H9 (cell line): ENCODE results near the gene TMEM253. TPM values are rescaled to one million over a fixed set of nuclear protein-coding genes. Genes with fewer than 3 reads are reported as not detected.

Experiments
- DNase-seq: peaks from one replicate; pipeline ENCODE4 v3.0.0-alpha.2; 2017
- H2AFZ ChIP-seq: one replicate; pipeline ENCODE4 v1.6.1; 2013; ENCODE audit warnings: mild to moderate bottlenecking, low read length, control low read depth, moderate library complexity
- H2AK5ac ChIP-seq: 2 replicates; pipeline ENCODE4 v1.6.1; 2013; ENCODE audit warnings: low read length, control low read depth, mixed read lengths; ENCODE audit not compliant: insufficient read length
- H2BK120ac ChIP-seq: one replicate; pipeline ENCODE4 v1.6.1; 2013; ENCODE audit warnings: low read depth, mild to moderate bottlenecking, low read length, control low read depth, inconsistent platforms; ENCODE audit not compliant: poor library complexity, severe bottlenecking
- H2BK12ac ChIP-seq: 2 replicates; pipeline ENCODE4 v1.6.1; 2013; ENCODE audit warnings: low read length, control low read depth, mixed read lengths, low read depth; ENCODE audit not compliant: insufficient read length
- H2BK15ac ChIP-seq: 2 replicates; pipeline ENCODE4 v1.6.1; 2013; ENCODE audit warnings: low read depth, low read length, control low read depth
- H2BK20ac ChIP-seq: one replicate; pipeline ENCODE4 v1.6.1; 2013; ENCODE audit warnings: low read depth, mild to moderate bottlenecking, low read length, control low read depth, inconsistent platforms; ENCODE audit not compliant: poor library complexity, severe bottlenecking
- H2BK5ac ChIP-seq: 2 replicates; pipeline ENCODE4 v1.6.1; 2013; ENCODE audit warnings: low read length, control low read depth, mixed read lengths; ENCODE audit not compliant: insufficient read length
- H3K14ac ChIP-seq: 2 replicates; pipeline ENCODE4 v1.6.1; 2013; ENCODE audit warnings: low read length, control low read depth; ENCODE audit not compliant: insufficient read depth
- H3K18ac ChIP-seq: 2 replicates; pipeline ENCODE4 v1.6.1; 2013; ENCODE audit warnings: low read depth, mild to moderate bottlenecking, mixed read lengths, low read length, control low read depth; ENCODE audit not compliant: insufficient read length
- H3K23ac ChIP-seq: 2 replicates; pipeline ENCODE4 v1.6.1; 2013; ENCODE audit warnings: low read length, control low read depth, mixed read lengths, low read depth; ENCODE audit not compliant: insufficient read length
- H3K23me2 ChIP-seq: 2 replicates; pipeline ENCODE4 v1.6.1; 2013; ENCODE audit warnings: low read depth, mild to moderate bottlenecking, mixed read lengths, low read length, control low read depth; ENCODE audit not compliant: insufficient read length, poor library complexity, severe bottlenecking
- H3K27ac ChIP-seq: 2 replicates; pipeline ENCODE4 v1.5.1; 2013; ENCODE audit warnings: low read length, control low read depth, mixed read lengths, low read depth; ENCODE audit not compliant: insufficient read length
- H3K27me3 ChIP-seq: 2 replicates; pipeline ENCODE4 v1.6.1; 2013; ENCODE audit warnings: low read length, control low read depth, inconsistent platforms; ENCODE audit not compliant: insufficient read depth
- H3K4ac ChIP-seq: 2 replicates; pipeline ENCODE4 v1.6.1; 2013; ENCODE audit warnings: low read depth, mild to moderate bottlenecking, control low read depth, inconsistent platforms, low read length, moderate library complexity
- H3K4me1 ChIP-seq: 2 replicates; pipeline ENCODE4 v1.6.1; 2013; ENCODE audit warnings: low read length, control low read depth, inconsistent platforms; ENCODE audit not compliant: insufficient read depth
- H3K4me2 ChIP-seq: 2 replicates; pipeline ENCODE4 v1.6.1; 2013; ENCODE audit warnings: low read length, control low read depth, mixed read lengths; ENCODE audit not compliant: insufficient read length, insufficient read depth
- H3K56ac ChIP-seq: 2 replicates; pipeline ENCODE4 v1.6.1; 2013; ENCODE audit warnings: low read depth, mild to moderate bottlenecking, mixed read lengths, low read length, control low read depth; ENCODE audit not compliant: insufficient read length
- H3K79me1 ChIP-seq: 2 replicates; pipeline ENCODE4 v1.6.1; 2013; ENCODE audit warnings: low read depth, mild to moderate bottlenecking, moderate library complexity, low read length, control low read depth, inconsistent platforms; ENCODE audit not compliant: insufficient read depth, poor library complexity, severe bottlenecking
- H3K79me2 ChIP-seq: 2 replicates; pipeline ENCODE4 v1.6.1; 2013; ENCODE audit warnings: low read length, control low read depth, inconsistent platforms; ENCODE audit not compliant: insufficient read depth
- H3K9ac ChIP-seq: 2 replicates; pipeline ENCODE4 v1.6.1; 2013; ENCODE audit warnings: low read length, control low read depth, mixed read lengths; ENCODE audit not compliant: insufficient read length; ENCODE audit errors: extremely low read depth
- H3K9me3 ChIP-seq: one replicate; pipeline ENCODE4 v1.6.1; 2013; ENCODE audit warnings: low read depth, low read length, inconsistent platforms; ENCODE audit not compliant: control insufficient read depth
- H3T11ph ChIP-seq: one replicate; pipeline ENCODE4 v1.6.1; 2013; ENCODE audit warnings: mild to moderate bottlenecking, low read length, control low read depth, inconsistent platforms
- H4K20me1 ChIP-seq: one replicate; pipeline ENCODE4 v1.6.1; 2013; ENCODE audit not compliant: control insufficient read depth, insufficient read length, insufficient read depth
- H4K5ac ChIP-seq: 2 replicates; pipeline ENCODE4 v1.6.1; 2013; ENCODE audit warnings: low read depth, mild to moderate bottlenecking, mixed read lengths, low read length, control low read depth; ENCODE audit not compliant: insufficient read length
- H4K8ac ChIP-seq: replicated peaks from 2 replicates; pipeline ENCODE4 v1.6.1; 2013; ENCODE audit warnings: low read length, control low read depth, mixed read lengths, low read depth; ENCODE audit not compliant: insufficient read length
- H4K91ac ChIP-seq: 2 replicates; pipeline ENCODE4 v1.6.1; 2013; ENCODE audit warnings: low read depth, mild to moderate bottlenecking, moderate library complexity, mixed read lengths, low read length, control low read depth; ENCODE audit not compliant: insufficient read length
- H3K27ac Mint-ChIP-seq, 3 experiments: 2 replicates in 2 of 3; 3 replicates in 1 of 3; pipeline ENCODE4 v1.8.0; 2020 to 2021; ENCODE audit warnings: mixed read lengths in 3 of 3, mild to moderate bottlenecking in 1 of 3, moderate library complexity in 1 of 3
- H3K27me3 Mint-ChIP-seq: 2 replicates; pipeline ENCODE4 v1.8.0; 2021; ENCODE audit warnings: low read depth, mild to moderate bottlenecking, moderate library complexity, mixed read lengths
- H3K36me3 Mint-ChIP-seq, 3 experiments: 2 replicates in 2 of 3; 3 replicates in 1 of 3; pipeline ENCODE4 v1.8.0; 2020 to 2021; ENCODE audit warnings: low read depth in 3 of 3, mixed read lengths in 3 of 3; ENCODE audit not compliant: insufficient read depth in 1 of 3
- H3K4me1 Mint-ChIP-seq, 2 experiments: 2 replicates each; pipeline ENCODE4 v1.8.0; 2020; ENCODE audit warnings: mixed read lengths in 2 of 2
- H3K4me3 Mint-ChIP-seq, 2 experiments: 2 replicates in 1 of 2; 3 replicates in 1 of 2; pipeline ENCODE4 v1.8.0; 2020 to 2021; ENCODE audit warnings: mild to moderate bottlenecking in 2 of 2, mixed read lengths in 2 of 2, moderate library complexity in 1 of 2
- H3K9me3 Mint-ChIP-seq, 2 experiments: 2 replicates in 1 of 2; 3 replicates in 1 of 2; pipeline ENCODE4 v1.8.0; 2020; ENCODE audit warnings: mild to moderate bottlenecking in 2 of 2, mixed read lengths in 2 of 2, moderate library complexity in 1 of 2
- CTCF ChIP-seq: fragments of 200-600 bp; sonication (generic); conservative IDR thresholded peaks from 3 replicates; pipeline ENCODE4 v1.8.0; 2021; ENCODE audit warnings: antibody characterized with exemption, mild to moderate bottlenecking
- WGBS: extraction: QIAGEN DNeasy Blood & Tissue Kit; methylation state at CpG from one replicate; pipeline ENCODE4 v1.1.7; 2013; ENCODE audit warnings: missing lambda C conversion rate, low lambda C conversion rate, mixed read lengths; ENCODE audit not compliant: insufficient read length; ENCODE audit errors: extremely low coverage; 5-methylcytosine and 5-hydroxymethylcytosine counted together
- total RNA-seq: library from RNA; stranded (reverse); gene quantifications from 2 replicates; pipeline ENCODE4 v1.2.1, GENCODE V29; 2021

Gene TMEM253
- total RNA-seq, 1 experiment from 2014 or later, result 2.2 TPM

GRCh38 chr14:21133901-21134300, 33.0 kb downstream of the TMEM253 start:
- Histone ChIP-seq H2AFZ (peak overlapping the region; percentile 66), H3K79me1 (no peaks in the 10 kb centered on the region), H3K4me1 (no peaks in the 10 kb centered on the region), H2BK5ac (no peak overlapping the region), H3K23me2 (no peaks in the 10 kb centered on the region), H2BK120ac (no peak overlapping the region), H3K18ac (no peak overlapping the region), H3T11ph (no peak overlapping the region), H3K79me2 (no peaks in the 10 kb centered on the region), H2AK5ac (no peak overlapping the region), H3K56ac (no peak overlapping the region), H3K23ac (no peak overlapping the region), H4K20me1 (no peaks in the 10 kb centered on the region), H2BK15ac (no peak overlapping the region), H3K9me3 (no peaks in the 10 kb centered on the region), H3K14ac (no peak overlapping the region), H4K91ac (no peak overlapping the region), H4K8ac (no peak overlapping the region), H2BK12ac (no peak overlapping the region), H3K4ac (no peak overlapping the region), H3K27me3 (no peaks in the 10 kb centered on the region), H4K5ac (no peak overlapping the region), H2BK20ac (no peak overlapping the region), H3K27ac (no peak overlapping the region), H3K9ac (no peak overlapping the region), H3K4me2 (no peak overlapping the region)
- Mint-ChIP-seq H3K4me3 (no peak overlapping the region), H3K4me1 (peaks cover 16 to 20% of the 10 kb centered on the region in 2 experiments), H3K9me3 (peaks cover 7 to 8% of the 10 kb centered on the region in 2 experiments; a peak in 3 of 5 replicates), H3K27me3 (no peaks in the 10 kb centered on the region), H3K27ac (peak overlapping the region in 1 of 3 experiments; percentile 44; a peak in 3 of 7 replicates), H3K36me3 (peaks cover 0 to 4% (median 1%) of the 10 kb centered on the region in 3 experiments; a peak in 2 of 7 replicates)
- WGBS, result 100% methylated on average over 1 of the region's 1 CpG
- no peak for DNase-seq
- TF ChIP-seq CTCF, result no peak
